DMS53 treated with DMSO at 0.1 percent for 48 hours (cell line): Measurements from ENCODE around the gene PEG3.
"Not testable (repeated sequence)": the region's sequence is repeated elsewhere in the genome, so short reads cannot be mapped to it uniquely, and the experiment has no call there.

Source experiments
- DNase-seq: peaks from one replicate; lab custom pipeline; 2025; ENCODE audit not compliant: unreplicated experiment; lab: John Stamatoyannopoulos, UW

Gene PEG3

DNA sequence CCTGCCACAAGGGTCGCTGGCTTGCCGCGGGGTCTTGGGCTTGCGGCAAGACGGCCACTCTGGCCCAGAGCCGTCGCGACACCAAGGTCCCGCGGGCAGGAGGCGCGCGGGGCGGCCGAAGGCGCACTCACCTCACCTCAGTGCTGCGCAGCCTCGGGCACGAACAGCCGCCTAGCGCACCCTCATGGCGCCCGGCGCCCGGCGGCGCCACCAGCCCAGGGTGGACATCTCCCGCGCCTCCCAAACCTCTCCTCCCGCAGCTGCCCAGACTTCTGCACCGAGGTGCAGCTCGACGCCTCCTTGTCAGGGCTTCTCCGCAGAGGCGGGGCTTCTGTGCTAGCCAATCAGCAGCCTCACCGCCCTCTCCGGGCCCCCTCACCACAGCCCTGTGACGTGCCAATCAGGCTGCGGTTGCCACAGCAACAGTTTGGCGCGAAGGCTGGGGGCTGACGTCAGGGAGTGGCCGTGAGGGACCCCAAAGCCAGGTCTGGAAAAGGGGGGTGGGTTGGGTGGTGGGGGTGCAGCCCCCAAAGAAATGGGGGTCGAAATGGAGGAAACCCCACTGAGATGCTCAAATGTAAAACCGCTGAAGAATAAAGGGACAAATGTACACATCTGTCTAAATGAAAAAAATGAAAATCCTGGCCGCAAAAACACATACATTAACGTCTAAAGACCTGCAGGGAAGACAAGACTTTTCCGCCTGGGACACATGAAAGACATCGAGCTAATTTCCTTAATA, at the start of gene PEG3, which contains the start of gene ZIM2:
Gene PEG3, minus strand, starts transcription at position 276 of the 742 bp plus-strand sequence. CDS start 16,071 bp downstream, outside the sequence.
Gene ZIM2, minus strand, starts transcription at position 276 of the 742 bp plus-strand sequence. CDS start 16,449 bp downstream, outside the sequence.
- DNase-seq: no peak

GRCh38 chr19:56885173-56885985, 44.9 kb upstream of the PEG3 start:
- DNase-seq: no peak

- DNase-seq: no peak
Measured at GRCh38 chr19:56884441-56884840, 43.9 kb upstream of the PEG3 start.

DNA sequence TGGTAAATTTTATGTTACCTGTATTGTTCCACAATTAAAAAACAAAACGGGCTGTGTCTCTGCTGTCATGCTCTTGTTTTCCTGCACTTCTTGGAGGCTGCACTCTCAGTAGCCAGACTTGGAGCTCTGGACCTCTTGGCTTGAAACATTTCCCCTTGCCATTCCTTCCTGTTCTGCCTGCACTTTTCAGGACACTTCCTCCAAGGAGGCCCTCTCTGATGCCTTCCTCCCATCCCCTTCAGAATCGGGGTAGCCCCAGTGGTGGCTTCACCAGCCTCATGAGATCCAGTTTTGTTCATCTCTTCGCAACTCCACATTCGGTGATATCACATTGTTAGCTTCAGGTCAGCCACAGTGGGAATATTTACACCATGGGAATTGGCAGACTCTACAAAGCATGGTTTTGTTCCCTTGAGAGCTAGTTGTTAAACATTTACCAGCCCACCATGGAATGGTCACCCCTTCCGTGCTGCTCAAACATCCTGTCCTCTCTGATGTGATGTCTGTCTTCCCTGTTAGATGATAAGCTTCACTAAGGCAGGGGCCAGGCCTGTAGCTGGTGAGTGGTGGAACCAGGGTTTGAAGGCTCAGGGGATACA, 40.2 kb upstream of the PEG3 start:
- no peak for DNase-seq

- no peak for DNase-seq
Measured at GRCh38 chr19:56877069-56877715, 36.7 kb upstream of the PEG3 start.

DNA sequence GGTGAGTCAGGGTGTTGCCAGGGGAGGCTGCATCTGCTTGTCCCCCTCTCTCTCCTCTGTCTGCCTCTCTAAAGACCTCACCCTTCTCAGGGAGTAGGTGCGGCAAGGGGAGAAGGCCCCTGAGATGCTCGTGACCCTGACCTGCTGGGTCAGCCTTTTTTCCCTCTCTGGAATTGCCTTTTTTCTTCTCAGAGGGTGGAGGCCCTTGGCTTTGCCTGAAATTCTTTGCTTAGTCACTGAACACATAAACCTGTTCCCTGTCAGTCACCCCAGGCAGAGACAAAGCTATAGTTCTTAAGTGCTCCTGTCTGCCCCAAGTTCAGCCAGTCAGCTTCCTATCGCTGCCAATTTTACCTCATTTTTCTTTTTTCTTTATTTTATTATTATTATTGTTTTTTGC, 35.2 kb upstream of the PEG3 start:
- no peak for DNase-seq

- no peak for DNase-seq
Measured at GRCh38 chr19:56874530-56874929, 34.0 kb upstream of the PEG3 start.

GRCh38 chr19:56873493-56873892, 33.0 kb upstream of the PEG3 start:
- DNase-seq: no peak

DNA sequence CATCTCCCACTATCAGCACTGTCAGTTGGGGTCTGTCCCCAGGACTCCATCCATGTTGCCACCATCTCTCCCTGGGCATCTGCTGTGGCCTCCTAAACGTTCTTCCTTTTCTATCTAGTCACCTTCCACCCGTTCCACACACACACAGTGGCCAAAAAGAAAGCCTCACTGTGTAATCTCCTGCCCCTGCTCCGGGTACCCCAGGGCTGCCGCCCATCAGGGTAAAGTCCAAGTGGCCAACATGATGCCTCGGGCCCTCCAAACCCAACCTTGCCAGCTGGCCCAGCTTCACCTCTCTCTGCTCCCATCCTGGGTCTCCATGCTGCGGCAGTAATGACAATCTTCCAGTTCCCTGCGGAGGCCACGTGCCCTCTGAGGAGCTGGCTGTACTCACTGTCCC, 29.4 kb upstream of the PEG3 start:
- no peak for DNase-seq

DNA sequence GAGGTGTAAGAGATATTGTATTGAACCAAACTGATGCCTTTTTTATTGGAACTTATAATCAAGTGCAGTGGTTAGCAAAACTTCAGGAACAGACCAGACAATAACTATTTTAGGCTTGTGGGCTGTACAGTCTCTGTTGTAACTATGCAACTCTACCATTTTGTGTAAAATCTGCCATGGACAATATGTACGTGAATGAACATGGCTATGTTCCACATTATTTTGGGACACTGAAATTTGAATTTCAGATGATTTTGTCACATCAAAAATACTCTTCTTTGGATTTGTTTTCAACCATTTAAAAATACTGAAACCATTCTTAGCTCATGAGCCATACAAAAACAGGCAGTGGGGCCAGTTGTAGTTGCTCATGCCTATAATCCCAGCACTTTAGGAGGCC, 27.9 kb upstream of the PEG3 start:
- no peak for DNase-seq

- no peak for DNase-seq
Measured at GRCh38 chr19:56866538-56866937, 26.0 kb upstream of the PEG3 start.

- DNase-seq: no peak
Measured at GRCh38 chr19:56864443-56865125, 24.1 kb upstream of the PEG3 start.

GRCh38 chr19:56862741-56863140, 22.2 kb upstream of the PEG3 start:
- DNase-seq: no peak

GRCh38 chr19:56860409-56860808, 19.9 kb upstream of the PEG3 start:
- not testable (repeated sequence) for DNase-seq

DNA sequence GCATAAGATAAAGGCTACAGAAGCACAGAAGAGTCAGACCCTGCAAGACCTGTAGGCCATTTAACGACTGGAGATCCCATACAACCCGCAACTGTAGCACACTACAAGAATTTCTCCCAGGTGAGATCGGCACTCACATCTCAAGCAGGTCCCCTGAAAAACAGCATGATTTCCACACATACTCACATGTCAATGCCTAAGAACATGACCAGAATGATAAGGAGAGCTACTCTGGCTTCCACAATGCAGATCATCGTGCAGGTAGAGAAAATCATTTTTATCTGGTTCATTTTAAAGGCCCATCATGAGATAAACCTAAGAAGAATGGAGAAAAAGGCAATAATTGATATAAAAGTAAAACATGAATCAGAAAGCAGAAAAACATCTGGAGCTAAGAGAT, 17.5 kb upstream of the PEG3 start:
- no peak for DNase-seq

GRCh38 chr19:56856822-56857221, 16.3 kb upstream of the PEG3 start:
- DNase-seq: no peak

DNA sequence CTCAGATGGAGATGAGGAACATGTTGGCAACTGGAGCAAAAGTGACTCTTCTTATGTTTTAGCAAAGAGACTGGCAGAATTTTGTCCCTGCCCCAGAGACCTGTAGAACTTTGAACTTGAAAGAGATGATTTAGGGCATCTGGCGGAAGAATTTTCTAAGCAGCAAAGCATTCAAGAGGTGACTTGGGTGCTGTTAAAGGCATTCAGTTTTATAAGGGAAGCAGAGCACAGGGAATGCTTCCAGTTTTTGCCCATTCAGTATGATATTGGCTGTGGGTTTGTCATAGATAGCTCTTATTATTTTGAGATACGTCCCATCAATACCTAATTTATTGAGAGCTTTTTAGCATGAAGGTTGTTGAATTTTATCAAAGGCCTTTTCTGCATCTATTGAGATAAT, 11.8 kb upstream of the PEG3 start:
- not testable (repeated sequence) for DNase-seq

DNA sequence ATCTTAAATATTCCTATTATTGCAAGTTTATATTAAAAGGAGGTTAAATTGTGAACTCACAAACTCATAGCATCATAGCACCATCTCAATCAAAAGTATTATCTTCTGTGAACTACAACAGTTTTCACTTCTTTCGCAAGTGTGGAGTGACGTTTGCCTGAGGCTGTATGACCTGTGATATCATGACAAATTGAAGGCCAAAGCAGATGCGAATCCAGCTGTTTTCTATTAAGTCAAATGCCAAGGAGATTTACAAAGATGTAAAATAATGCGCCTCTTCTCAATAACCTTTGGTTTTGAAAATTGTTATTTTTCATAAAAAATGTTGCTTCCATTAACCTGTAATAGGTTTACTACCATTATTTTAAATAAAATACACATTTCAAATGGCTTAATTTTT, 7.6 kb upstream of the PEG3 start:
- no peak for DNase-seq

- DNase-seq: no peak
Measured at GRCh38 chr19:56842412-56842811, 1.9 kb upstream of the PEG3 start.

- DNase-seq: no peak
Measured at GRCh38 chr19:56841193-56841543, 642 bp upstream of the PEG3 start.
